Suprapubic skin (tissue), 4 donors: Measurements from ENCODE around the gene KIF6. TPM values are rescaled to one million over a fixed set of nuclear protein-coding genes. Genes with fewer than 3 reads are reported as not detected.

Source experiments
- DNase-seq, 2 donors: peaks; one replicate each; pipeline ENCODE4 v3.0.0-alpha.2; 2019; ENCODE audit warnings: low spot score in 2 of 2
- H3K27ac ChIP-seq: fragments of 200-600 bp; sonication (generic); one replicate; pipeline ENCODE4 v1.5.1; 2019
- H3K27me3 ChIP-seq: fragments of 200-600 bp; sonication (generic); one replicate; pipeline ENCODE4 v1.5.1; 2019
- H3K36me3 ChIP-seq: fragments of 200-600 bp; sonication (generic); one replicate; pipeline ENCODE4 v1.5.1; 2019
- H3K4me1 ChIP-seq: fragments of 200-600 bp; sonication (generic); one replicate; pipeline ENCODE4 v1.5.1; 2019
- H3K4me3 ChIP-seq: fragments of 200-600 bp; sonication (generic); one replicate; pipeline ENCODE4 v1.5.1; 2019; ENCODE audit warnings: mild to moderate bottlenecking
- H3K9me3 ChIP-seq: fragments of 200-600 bp; sonication (generic); one replicate; pipeline ENCODE4 v1.5.1; 2019
- CTCF ChIP-seq, 2 donors: fragments of 200-600 bp in 1 of 2; fragments of 450-650 bp in 1 of 2; sonication (generic) in 1 of 2; IDR thresholded peaks; one replicate each; pipeline ENCODE4 v1.5.1; 2016 to 2019; ENCODE audit warnings: antibody characterized with exemption in 2 of 2, mild to moderate bottlenecking in 1 of 2, moderate library complexity in 1 of 2
- EP300 ChIP-seq: sonication (generic); formaldehyde crosslinking; IDR thresholded peaks from one replicate; pipeline ENCODE4 v1.6.1; 2017; ENCODE audit warnings: antibody characterized with exemption
- POLR2A ChIP-seq, 2 donors: fragments of 450-650 bp; IDR thresholded peaks; one replicate each; pipeline ENCODE4 v1.6.1; 2017; ENCODE audit warnings: antibody characterized with exemption in 2 of 2, mild to moderate bottlenecking in 2 of 2, moderate library complexity in 2 of 2
- POLR2AphosphoS5 ChIP-seq, 3 donors: sonication (generic); formaldehyde crosslinking; IDR thresholded peaks; one replicate each; pipeline ENCODE4 v1.6.1; 2017; ENCODE audit warnings: antibody characterized with exemption in 3 of 3
- WGBS: methylation state at CpG from one replicate; pipeline ENCODE4 v1.1.5; 2018; 5-methylcytosine and 5-hydroxymethylcytosine counted together
- total RNA-seq, 4 donors: library from RNA; depleted of rRNA; stranded (reverse); fragments of >200 nt; gene quantifications; one replicate each; pipeline ENCODE4 v1.1.0, GENCODE V29; 2016

The KIF6 gene
- total RNA-seq, 4 donors from 2014 or later = 0.18 to 1.1 TPM; not detected in 2

DNA sequence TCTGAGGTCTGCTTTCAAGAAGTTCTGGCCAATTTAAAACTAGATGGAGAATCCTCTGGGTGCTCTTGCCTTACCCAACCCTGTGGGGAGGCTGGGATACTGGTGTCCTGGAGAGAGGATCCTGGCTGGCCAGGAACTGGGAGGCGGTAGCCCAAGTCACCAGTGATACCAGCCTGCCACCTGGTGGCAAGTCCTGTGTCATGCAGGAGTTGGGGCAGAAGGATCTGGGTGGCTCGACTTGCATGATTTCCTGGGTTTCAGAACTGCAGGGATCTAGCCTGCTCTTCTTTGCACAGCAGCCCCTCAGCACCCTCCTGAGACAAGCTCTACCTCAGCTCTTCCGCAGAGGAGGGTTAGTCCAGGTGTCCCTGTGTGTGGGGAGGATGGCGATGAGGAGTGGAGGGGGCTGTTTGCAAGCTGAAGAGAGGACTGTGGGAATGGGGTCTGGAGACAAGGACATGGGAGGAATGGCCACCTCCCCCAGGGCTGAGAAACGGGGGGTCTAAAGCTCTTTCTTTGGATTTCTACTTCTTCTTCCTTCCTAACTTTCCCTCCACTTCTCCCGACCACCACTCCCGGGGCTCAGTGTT, 415.2 kb downstream of the KIF6 start:
- peak in 1 of 2 donors; percentile 72 for DNase-seq
- no peak for TF ChIP-seq POLR2A (IDR thresholded peaks at IDR 0.05)
- TF ChIP-seq POLR2AphosphoS5 (IDR thresholded peaks at IDR 0.05) = no peak
- no peak for TF ChIP-seq EP300
- peak; percentile 74 to 91 for TF ChIP-seq CTCF (IDR thresholded peaks at IDR 0.05)
- 44% methylated on average over 7 of the region's 7 CpGs for WGBS
- Histone ChIP-seq H3K9me3 (no peaks in the 10 kb centered on the region), H3K27ac (no peak overlapping the region), H3K4me3 (no peak overlapping the region), H3K36me3 (no peaks in the 10 kb centered on the region), H3K4me1 (peaks cover 12% of the 10 kb centered on the region), H3K27me3 (peaks cover 50% of the 10 kb centered on the region)

- Histone ChIP-seq H3K4me3 (no peak overlapping the region), H3K27me3 (peaks cover 24% of the 10 kb centered on the region), H3K27ac (no peak overlapping the region), H3K36me3 (no peaks in the 10 kb centered on the region), H3K9me3 (no peaks in the 10 kb centered on the region), H3K4me1 (peaks cover 7% of the 10 kb centered on the region)
- no peak for TF ChIP-seq EP300
- no peak for DNase-seq
- WGBS = 58% methylated on average over 3 of the region's 3 CpGs
These were observed 417.7 kb downstream of the KIF6 start for GRCh38 chr6:39307462-39307861.

DNA sequence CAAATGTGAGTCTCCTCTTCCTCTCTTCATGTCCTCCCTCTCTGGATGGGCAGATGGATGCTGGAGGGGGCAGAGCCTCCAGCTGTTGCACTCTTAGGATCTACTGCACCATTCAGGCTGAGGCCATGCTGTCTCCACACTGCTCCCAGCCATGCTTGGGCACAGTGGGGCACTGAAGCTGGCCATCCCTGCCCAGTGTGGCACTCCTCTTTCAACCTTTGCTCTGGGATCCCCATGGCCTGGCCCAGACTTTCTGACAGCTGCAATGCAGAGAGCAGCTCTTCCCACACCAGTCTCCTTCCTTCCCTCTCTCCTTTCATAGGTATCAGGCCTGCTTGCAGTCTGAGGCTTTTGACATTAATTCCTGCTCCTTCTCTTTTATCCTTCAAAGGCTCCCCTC, 420.3 kb downstream of the KIF6 start:
- Histone ChIP-seq H3K4me1 (peaks cover 7% of the 10 kb centered on the region), H3K27me3 (peaks cover under 1% of the 10 kb centered on the region), H3K27ac (no peak overlapping the region), H3K9me3 (no peaks in the 10 kb centered on the region), H3K4me3 (no peak overlapping the region), H3K36me3 (no peaks in the 10 kb centered on the region)
- DNase-seq = no peak
- TF ChIP-seq POLR2AphosphoS5 (IDR thresholded peaks at IDR 0.05) (no peak), EP300 (no peak), CTCF (IDR thresholded peaks at IDR 0.05) (no peak), POLR2A (IDR thresholded peaks at IDR 0.05) (no peak)

- TF ChIP-seq EP300 = no peak
- TF ChIP-seq CTCF (IDR thresholded peaks at IDR 0.05) = peak in 1 of 2 donors; percentile 24
- no peak for TF ChIP-seq POLR2AphosphoS5 (IDR thresholded peaks at IDR 0.05)
- no peaks in the 10 kb centered on the region for H3K36me3 ChIP-seq
- H3K27ac ChIP-seq = no peak overlapping the region
- H3K4me1 ChIP-seq = peaks cover 7% of the 10 kb centered on the region
- no peaks in the 10 kb centered on the region for H3K27me3 ChIP-seq
- WGBS = 85% methylated on average over 19 of the region's 30 CpGs
- H3K4me3 ChIP-seq = no peak overlapping the region
- DNase-seq = no peak
- H3K9me3 ChIP-seq = no peaks in the 10 kb centered on the region
These were observed 421.6 kb downstream of the KIF6 start for GRCh38 chr6:39303425-39304153.

- peak; percentile 80 to 90 for DNase-seq
- WGBS = 23% methylated on average over 3 of the region's 11 CpGs
- Histone ChIP-seq H3K4me3 (no peak overlapping the region), H3K9me3 (no peaks in the 10 kb centered on the region), H3K27me3 (no peaks in the 10 kb centered on the region), H3K4me1 (peaks cover 7% of the 10 kb centered on the region), H3K27ac (no peak overlapping the region), H3K36me3 (no peaks in the 10 kb centered on the region)
- TF ChIP-seq POLR2A (IDR thresholded peaks at IDR 0.05) (no peak), POLR2AphosphoS5 (IDR thresholded peaks at IDR 0.05) (peak in 1 of 3 donors; percentile 34), EP300 (no peak), CTCF (IDR thresholded peaks at IDR 0.05) (peak; percentile 63 to 87)
These were observed 422.4 kb downstream of the KIF6 start for GRCh38 chr6:39302669-39303424.
